Neural cell (in vitro differentiated cells): ENCODE data around the gene NRXN2.

Source experiments
- EP300 ChIP-seq: fragments of 450-650 bp; conservative IDR thresholded peaks from 2 replicates; pipeline ENCODE4 v1.6.1; 2014; ENCODE audit warnings: antibody characterized with exemption, mild to moderate bottlenecking, moderate library complexity; ENCODE audit not compliant: poor library complexity, severe bottlenecking
- EZH2 ChIP-seq: fragments of 200-600, 300-800 bp; shearing (Covaris generic), sonication (generic); IDR thresholded peaks from 2 replicates; pipeline ENCODE4 v1.6.1; 2014; ENCODE audit warnings: antibody characterized with exemption, low read length, borderline replicate concordance, mild to moderate bottlenecking; ENCODE audit not compliant: insufficient read depth, poor library complexity, severe bottlenecking
- MXI1 ChIP-seq: fragments of 450-650 bp; conservative IDR thresholded peaks from 2 replicates; pipeline ENCODE4 v1.6.1; 2014; ENCODE audit warnings: antibody characterized with exemption, mild to moderate bottlenecking; ENCODE audit not compliant: poor library complexity, severe bottlenecking
- POLR2AphosphoS5 ChIP-seq: IDR thresholded peaks from 2 replicates; pipeline ENCODE4 v1.6.1; 2012
- RAD21 ChIP-seq: fragments of 450-650 bp; conservative IDR thresholded peaks from 2 replicates; pipeline ENCODE4 v1.6.1; 2014; ENCODE audit warnings: antibody characterized with exemption, mild to moderate bottlenecking, moderate library complexity
- SMC3 ChIP-seq: fragments of 450-650 bp; conservative IDR thresholded peaks from 2 replicates; pipeline ENCODE4 v1.6.1; 2014; ENCODE audit warnings: antibody characterized with exemption, mild to moderate bottlenecking, moderate library complexity; ENCODE audit not compliant: poor library complexity
- TAF1 ChIP-seq: IDR thresholded peaks from 2 replicates; pipeline ENCODE4 v1.6.1; 2012; ENCODE audit warnings: low read depth
- TF ChIP-seq, protein P1 (sequence below): fragments of 450-650 bp; IDR thresholded peaks from 2 replicates; pipeline ENCODE4 v1.5.1; 2014; ENCODE audit warnings: antibody characterized with exemption, mild to moderate bottlenecking, moderate library complexity; ENCODE audit not compliant: poor library complexity, severe bottlenecking
- TF ChIP-seq, protein P2 (sequence below): IDR thresholded peaks from 2 replicates; pipeline ENCODE4 v1.6.1; 2012; ENCODE audit warnings: borderline replicate concordance

DNA sequence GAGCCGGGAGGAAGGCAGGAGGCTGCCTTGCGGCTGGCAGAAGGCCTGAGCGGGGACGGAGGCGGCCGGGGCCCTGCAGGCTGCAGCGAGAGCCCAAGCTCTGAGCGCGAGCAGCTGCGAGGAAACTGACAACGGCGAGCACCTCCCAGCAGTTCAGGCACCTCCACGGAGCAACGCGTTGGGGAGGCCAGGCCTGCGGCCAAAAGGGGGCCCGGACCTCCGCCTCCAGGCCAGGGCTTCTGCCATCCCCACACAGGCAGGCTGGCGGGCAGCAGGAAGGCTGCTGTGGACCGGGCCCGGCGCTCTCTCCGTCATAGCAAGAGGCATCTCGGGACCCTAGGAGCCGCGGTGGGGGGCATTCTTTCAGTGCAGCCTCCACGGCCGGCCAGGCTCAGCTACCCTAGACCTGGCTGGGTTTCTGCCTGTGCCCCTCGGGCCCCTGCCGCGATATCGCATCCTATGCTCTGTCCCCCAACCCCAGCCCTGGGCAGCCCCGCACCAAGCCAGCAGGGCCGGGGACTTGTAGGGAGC lies 154.9 kb downstream of the NRXN2 start:
- no peak for TF ChIP-seq EZH2
- TF ChIP-seq POLR2AphosphoS5: no peak
- TF ChIP-seq, protein P1, sequence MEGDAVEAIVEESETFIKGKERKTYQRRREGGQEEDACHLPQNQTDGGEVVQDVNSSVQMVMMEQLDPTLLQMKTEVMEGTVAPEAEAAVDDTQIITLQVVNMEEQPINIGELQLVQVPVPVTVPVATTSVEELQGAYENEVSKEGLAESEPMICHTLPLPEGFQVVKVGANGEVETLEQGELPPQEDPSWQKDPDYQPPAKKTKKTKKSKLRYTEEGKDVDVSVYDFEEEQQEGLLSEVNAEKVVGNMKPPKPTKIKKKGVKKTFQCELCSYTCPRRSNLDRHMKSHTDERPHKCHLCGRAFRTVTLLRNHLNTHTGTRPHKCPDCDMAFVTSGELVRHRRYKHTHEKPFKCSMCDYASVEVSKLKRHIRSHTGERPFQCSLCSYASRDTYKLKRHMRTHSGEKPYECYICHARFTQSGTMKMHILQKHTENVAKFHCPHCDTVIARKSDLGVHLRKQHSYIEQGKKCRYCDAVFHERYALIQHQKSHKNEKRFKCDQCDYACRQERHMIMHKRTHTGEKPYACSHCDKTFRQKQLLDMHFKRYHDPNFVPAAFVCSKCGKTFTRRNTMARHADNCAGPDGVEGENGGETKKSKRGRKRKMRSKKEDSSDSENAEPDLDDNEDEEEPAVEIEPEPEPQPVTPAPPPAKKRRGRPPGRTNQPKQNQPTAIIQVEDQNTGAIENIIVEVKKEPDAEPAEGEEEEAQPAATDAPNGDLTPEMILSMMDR: no peak
- TF ChIP-seq TAF1: no peak
- no peak for TF ChIP-seq RAD21
- TF ChIP-seq SMC3: no peak
- TF ChIP-seq, protein P2, sequence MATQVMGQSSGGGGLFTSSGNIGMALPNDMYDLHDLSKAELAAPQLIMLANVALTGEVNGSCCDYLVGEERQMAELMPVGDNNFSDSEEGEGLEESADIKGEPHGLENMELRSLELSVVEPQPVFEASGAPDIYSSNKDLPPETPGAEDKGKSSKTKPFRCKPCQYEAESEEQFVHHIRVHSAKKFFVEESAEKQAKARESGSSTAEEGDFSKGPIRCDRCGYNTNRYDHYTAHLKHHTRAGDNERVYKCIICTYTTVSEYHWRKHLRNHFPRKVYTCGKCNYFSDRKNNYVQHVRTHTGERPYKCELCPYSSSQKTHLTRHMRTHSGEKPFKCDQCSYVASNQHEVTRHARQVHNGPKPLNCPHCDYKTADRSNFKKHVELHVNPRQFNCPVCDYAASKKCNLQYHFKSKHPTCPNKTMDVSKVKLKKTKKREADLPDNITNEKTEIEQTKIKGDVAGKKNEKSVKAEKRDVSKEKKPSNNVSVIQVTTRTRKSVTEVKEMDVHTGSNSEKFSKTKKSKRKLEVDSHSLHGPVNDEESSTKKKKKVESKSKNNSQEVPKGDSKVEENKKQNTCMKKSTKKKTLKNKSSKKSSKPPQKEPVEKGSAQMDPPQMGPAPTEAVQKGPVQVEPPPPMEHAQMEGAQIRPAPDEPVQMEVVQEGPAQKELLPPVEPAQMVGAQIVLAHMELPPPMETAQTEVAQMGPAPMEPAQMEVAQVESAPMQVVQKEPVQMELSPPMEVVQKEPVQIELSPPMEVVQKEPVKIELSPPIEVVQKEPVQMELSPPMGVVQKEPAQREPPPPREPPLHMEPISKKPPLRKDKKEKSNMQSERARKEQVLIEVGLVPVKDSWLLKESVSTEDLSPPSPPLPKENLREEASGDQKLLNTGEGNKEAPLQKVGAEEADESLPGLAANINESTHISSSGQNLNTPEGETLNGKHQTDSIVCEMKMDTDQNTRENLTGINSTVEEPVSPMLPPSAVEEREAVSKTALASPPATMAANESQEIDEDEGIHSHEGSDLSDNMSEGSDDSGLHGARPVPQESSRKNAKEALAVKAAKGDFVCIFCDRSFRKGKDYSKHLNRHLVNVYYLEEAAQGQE: no peak
- TF ChIP-seq EP300: no peak
- no peak for TF ChIP-seq MXI1
